GM19239 (cell line): ENCODE measurements around the gene ADPRH.
"Not testable (repeated sequence)": the region's sequence is repeated elsewhere in the genome, so short reads cannot be mapped to it uniquely, and the experiment has no call there.

Experiments
- DNase-seq: peaks from one replicate; pipeline ENCODE4 v3.0.0; 2011; ENCODE audit warnings: low spot score; ENCODE audit not compliant: insufficient read length
- FAIRE-seq: peaks from 2 replicates; lab custom pipeline; 2011; peaks lifted over from hg19 to GRCh38; lab: Jason Lieb, UNC

ADPRH gene

GRCh38 chr3:119579366-119580066 lies at the start of gene ADPRH:
ADPRH (plus strand) TSS chr3:119579492; CDS start chr3:119582170, 2,678 bp downstream.
- DNase-seq (no peak), FAIRE-seq (no peak)

- FAIRE-seq, result peak; percentile 14
- DNase-seq, result no peak
Measured at GRCh38 chr3:119529883-119530282, 49.4 kb upstream of the ADPRH start.

- FAIRE-seq, result no peak
- DNase-seq, result no peak
Measured at GRCh38 chr3:119530456-119530855, 48.8 kb upstream of the ADPRH start.

GRCh38 chr3:119531151-119531550 lies 48.1 kb upstream of the ADPRH start:
- DNase-seq (no peak), FAIRE-seq (peak; percentile 83)

- FAIRE-seq (no peak), DNase-seq (no peak)
Measured at GRCh38 chr3:119534296-119534695, 45.0 kb upstream of the ADPRH start.

- DNase-seq, result no peak
- peak; percentile 63 for FAIRE-seq
Measured at GRCh38 chr3:119536757-119537156, 42.5 kb upstream of the ADPRH start.

GRCh38 chr3:119538772-119539171 lies 40.5 kb upstream of the ADPRH start:
- FAIRE-seq (no peak), DNase-seq (no peak)

- no peak for FAIRE-seq
- DNase-seq, result no peak
Measured at GRCh38 chr3:119541547-119541946, 37.7 kb upstream of the ADPRH start.

GRCh38 chr3:119542168-119542767 lies 37.0 kb upstream of the ADPRH start:
- FAIRE-seq (no peak), DNase-seq (no peak)

- FAIRE-seq (peak; percentile 70), DNase-seq (no peak)
Measured at GRCh38 chr3:119543147-119543546, 36.1 kb upstream of the ADPRH start.

- DNase-seq (no peak), FAIRE-seq (no peak)
Measured at GRCh38 chr3:119547227-119547626, 32.1 kb upstream of the ADPRH start.

- FAIRE-seq (no peak), DNase-seq (no peak)
Measured at GRCh38 chr3:119548341-119548740, 31.0 kb upstream of the ADPRH start.

GRCh38 chr3:119550192-119550910 lies 28.9 kb upstream of the ADPRH start:
- DNase-seq, result no peak
- FAIRE-seq, result peak; percentile 96

GRCh38 chr3:119551598-119551997 lies 27.7 kb upstream of the ADPRH start:
- FAIRE-seq, result no peak

GRCh38 chr3:119552928-119553327 lies 26.4 kb upstream of the ADPRH start:
- not testable (repeated sequence) for DNase-seq, FAIRE-seq

More at GRCh38 chr3:119551598-119551997, 27.7 kb upstream of the ADPRH start:
- DNase-seq, result no peak

- peak; percentile 67 for FAIRE-seq
Measured at GRCh38 chr3:119553823-119554415, 25.4 kb upstream of the ADPRH start.

GRCh38 chr3:119555309-119555735 lies 24.0 kb upstream of the ADPRH start:
- FAIRE-seq, result peak; percentile 88
- no peak for DNase-seq

More at GRCh38 chr3:119553823-119554415, 25.4 kb upstream of the ADPRH start:
- DNase-seq, result no peak

GRCh38 chr3:119555929-119556328 lies 23.4 kb upstream of the ADPRH start:
- no peak for FAIRE-seq
- DNase-seq, result no peak

- peak; percentile 97 for FAIRE-seq
- DNase-seq, result no peak
Measured at GRCh38 chr3:119557192-119557876, 22.0 kb upstream of the ADPRH start.

- DNase-seq, result no peak
- no peak for FAIRE-seq
Measured at GRCh38 chr3:119557877-119558269, 21.4 kb upstream of the ADPRH start.
